SJSA1 (cell line): ENCODE data around the gene TEP1. TPM values are rescaled to one million over a fixed set of nuclear protein-coding genes. Genes with fewer than 3 reads are reported as not detected.

Experiments
- DNase-seq, 2 experiments: peaks; one replicate each; pipeline ENCODE4 v3.0.0-alpha.2; 2015 to 2020; ENCODE audit warnings: low spot score in 2 of 2, low read depth in 1 of 2
- H3K27ac ChIP-seq: fragments of 250-450 bp; sonication (Bioruptor Pico); 2 replicates; pipeline ENCODE4 v1.5.1; 2020; ENCODE audit warnings: mild to moderate bottlenecking, moderate library complexity
- H3K27me3 ChIP-seq: fragments of 250-450 bp; sonication (Bioruptor Pico); replicated peaks from 2 replicates; pipeline ENCODE4 v1.5.1; 2020; ENCODE audit warnings: mild to moderate bottlenecking, moderate library complexity
- H3K36me3 ChIP-seq: fragments of 250-450 bp; sonication (Bioruptor Pico); 2 replicates; pipeline ENCODE4 v1.5.1; 2020; ENCODE audit warnings: mild to moderate bottlenecking
- H3K4me1 ChIP-seq: fragments of 250-450 bp; sonication (Bioruptor Pico); replicated peaks from 2 replicates; pipeline ENCODE4 v1.6.1; 2021; ENCODE audit warnings: mild to moderate bottlenecking
- H3K4me3 ChIP-seq: fragments of 250-450 bp; sonication (Bioruptor Pico); 2 replicates; pipeline ENCODE4 v1.5.1; 2020; ENCODE audit warnings: mild to moderate bottlenecking
- H3K9me3 ChIP-seq: fragments of 250-450 bp; sonication (Bioruptor Pico); replicated peaks from 2 replicates; pipeline ENCODE4 v1.5.1; 2020; ENCODE audit warnings: mild to moderate bottlenecking
- total RNA-seq: library from RNA; depleted of rRNA; stranded (reverse); fragments of >200 nt; shearing (Covaris generic); gene quantifications from 2 replicates; pipeline ENCODE4 v1.2.3, GENCODE V29; 2014

Gene TEP1
- total RNA-seq, 1 experiment from 2014 or later, result 7.9 TPM

DNA sequence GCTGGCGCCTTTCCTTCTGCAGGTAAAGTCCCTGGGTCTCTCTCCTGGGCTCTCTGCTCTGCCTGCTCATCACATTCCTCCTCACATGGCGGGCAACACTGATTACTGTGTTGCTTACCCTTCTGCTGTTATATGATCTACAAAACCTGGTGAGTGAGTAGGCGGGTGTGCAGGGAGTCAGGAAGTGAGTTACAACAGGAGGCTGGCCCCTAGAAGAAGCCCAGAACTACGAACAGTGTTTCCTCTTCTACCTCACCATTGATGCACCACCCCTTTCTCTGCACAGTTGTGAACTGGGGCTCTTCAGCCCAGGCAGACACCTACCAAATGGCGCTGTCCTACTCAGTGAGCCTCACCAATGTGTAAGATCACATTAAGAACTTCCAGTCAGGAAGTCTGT lies 27.6 kb upstream of the TEP1 start:
- no peak for DNase-seq
- Histone ChIP-seq H3K27me3 (no peaks in the 10 kb centered on the region), H3K4me3 (no peak overlapping the region), H3K27ac (no peak overlapping the region), H3K36me3 (peaks cover 6% of the 10 kb centered on the region), H3K9me3 (no peaks in the 10 kb centered on the region), H3K4me1 (no peaks in the 10 kb centered on the region)

DNA sequence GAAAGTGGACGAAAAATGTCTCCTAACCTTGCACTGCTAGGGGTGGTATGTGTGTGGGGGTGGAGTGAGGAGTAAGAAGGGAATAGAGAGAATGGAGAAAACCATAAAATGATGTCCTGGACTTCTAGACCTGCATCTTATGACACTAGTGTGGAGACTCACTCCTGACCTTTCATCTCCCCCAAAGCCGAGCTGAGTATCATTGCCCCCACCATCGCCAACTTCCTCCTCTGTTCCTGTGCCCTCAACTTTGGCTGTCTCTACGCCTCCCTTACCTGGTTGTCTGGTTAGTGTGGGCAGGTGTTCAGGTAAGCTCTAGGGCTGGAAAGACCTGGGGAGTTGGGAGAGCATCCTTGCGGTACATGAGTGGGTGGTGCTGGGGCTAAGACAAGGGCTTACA lies 27.2 kb upstream of the TEP1 start:
- Histone ChIP-seq H3K4me1 (no peaks in the 10 kb centered on the region), H3K4me3 (no peak overlapping the region), H3K27ac (no peak overlapping the region), H3K36me3 (peaks cover 2% of the 10 kb centered on the region), H3K27me3 (no peaks in the 10 kb centered on the region), H3K9me3 (no peaks in the 10 kb centered on the region)
- DNase-seq, result no peak

DNA sequence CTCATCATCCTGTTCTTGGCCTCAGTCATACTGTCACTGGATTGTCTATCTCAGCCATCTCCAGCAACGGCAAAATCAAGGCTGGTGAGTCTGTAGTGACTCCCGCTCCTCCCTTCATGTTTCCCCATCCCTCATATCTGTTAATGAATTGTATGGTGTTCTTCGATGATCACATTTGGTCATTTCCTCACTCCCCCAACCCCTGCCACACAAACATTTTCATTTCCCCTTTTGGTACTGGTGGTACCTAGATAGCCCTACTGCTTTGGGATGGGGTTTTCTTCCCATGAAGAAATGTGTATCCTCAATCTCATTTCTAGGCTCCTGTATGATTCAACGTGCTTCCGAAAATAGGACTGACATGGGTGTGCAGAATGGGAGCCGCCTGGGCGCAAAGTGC lies 25.4 kb upstream of the TEP1 start:
- no peaks in the 10 kb centered on the region for H3K27me3 ChIP-seq
- H3K4me1 ChIP-seq, result no peaks in the 10 kb centered on the region
- H3K36me3 ChIP-seq, result no peaks in the 10 kb centered on the region
- no peak overlapping the region for H3K4me3 ChIP-seq
- H3K27ac ChIP-seq, result no peak overlapping the region
- no peaks in the 10 kb centered on the region for H3K9me3 ChIP-seq
- DNase-seq, result no peak

DNA sequence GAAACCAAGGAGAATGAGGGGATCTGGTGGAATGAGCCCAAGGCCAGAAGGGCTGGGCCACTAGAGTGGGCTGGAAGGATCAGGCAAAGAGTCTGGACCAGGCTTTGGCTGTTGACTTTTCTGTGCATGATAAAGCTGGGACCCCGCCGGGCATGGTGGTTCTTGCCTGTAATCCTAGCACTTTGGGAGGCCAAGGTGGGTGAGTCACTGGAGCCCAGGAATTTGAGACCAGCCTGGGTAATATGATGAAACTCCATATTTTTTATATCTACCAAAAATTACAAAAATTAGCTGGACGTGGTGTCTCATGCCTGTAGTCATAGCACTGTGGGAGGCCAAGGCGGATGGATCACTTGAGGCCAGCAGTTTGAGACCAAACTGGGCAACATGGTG lies 23.1 kb upstream of the TEP1 start:
- Histone ChIP-seq H3K27ac (no peak overlapping the region), H3K4me3 (no peak overlapping the region), H3K9me3 (no peaks in the 10 kb centered on the region), H3K27me3 (no peaks in the 10 kb centered on the region), H3K36me3 (no peaks in the 10 kb centered on the region), H3K4me1 (no peaks in the 10 kb centered on the region)
- no peak for DNase-seq

DNA sequence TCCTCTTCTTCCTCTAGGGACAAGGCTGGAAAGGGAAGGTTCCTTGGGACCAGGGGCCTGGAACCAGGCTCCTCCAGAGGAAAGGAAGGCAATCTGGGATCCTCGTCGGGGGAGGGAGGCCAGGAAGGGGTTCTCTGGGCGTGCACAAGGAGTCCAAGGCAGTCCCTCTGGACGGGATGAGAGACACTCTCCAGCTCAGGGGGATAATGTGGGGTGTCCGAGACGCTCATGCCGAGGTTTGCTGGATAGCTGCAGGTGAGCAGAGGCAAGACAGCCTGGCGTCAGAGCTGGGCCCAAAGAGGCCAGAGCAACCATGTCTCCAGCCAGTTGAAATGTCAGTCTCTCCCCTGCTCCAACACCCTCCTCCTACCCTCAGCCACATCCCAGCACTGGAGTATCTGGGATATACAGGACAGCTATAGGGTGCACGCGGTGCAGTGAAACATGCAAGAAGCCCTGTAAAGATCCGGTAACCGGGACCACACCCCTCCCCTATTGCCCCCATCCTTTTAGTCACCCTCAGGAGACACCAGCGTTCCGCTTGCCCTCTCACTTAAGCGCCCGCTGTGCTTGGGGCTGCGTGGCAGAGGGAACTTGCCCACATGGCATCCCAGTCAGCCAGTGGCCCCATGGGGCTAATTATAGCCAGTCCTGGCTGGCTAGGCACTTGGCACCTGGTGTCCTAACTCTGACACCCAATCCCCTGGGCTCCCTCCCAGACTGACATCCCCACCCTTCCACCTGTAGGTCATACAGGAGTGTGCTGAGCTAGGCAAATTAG lies 22.5 kb upstream of the TEP1 start, which contains the start of gene KLHL33:
Gene KLHL33, minus strand, starts transcription at position 585 of the 781 bp plus-strand sequence. Its CDS starts 355 bp downstream, at position 230.
- H3K4me1 ChIP-seq, result no peaks in the 10 kb centered on the region
- no peak for DNase-seq
- H3K36me3 ChIP-seq, result no peaks in the 10 kb centered on the region
- H3K9me3 ChIP-seq, result no peaks in the 10 kb centered on the region
- no peak within 1 kb of the TSS for H3K4me3 ChIP-seq
- no peaks in the 10 kb centered on the region for H3K27me3 ChIP-seq
- H3K27ac ChIP-seq, result no peak within 1 kb of the TSS

DNA sequence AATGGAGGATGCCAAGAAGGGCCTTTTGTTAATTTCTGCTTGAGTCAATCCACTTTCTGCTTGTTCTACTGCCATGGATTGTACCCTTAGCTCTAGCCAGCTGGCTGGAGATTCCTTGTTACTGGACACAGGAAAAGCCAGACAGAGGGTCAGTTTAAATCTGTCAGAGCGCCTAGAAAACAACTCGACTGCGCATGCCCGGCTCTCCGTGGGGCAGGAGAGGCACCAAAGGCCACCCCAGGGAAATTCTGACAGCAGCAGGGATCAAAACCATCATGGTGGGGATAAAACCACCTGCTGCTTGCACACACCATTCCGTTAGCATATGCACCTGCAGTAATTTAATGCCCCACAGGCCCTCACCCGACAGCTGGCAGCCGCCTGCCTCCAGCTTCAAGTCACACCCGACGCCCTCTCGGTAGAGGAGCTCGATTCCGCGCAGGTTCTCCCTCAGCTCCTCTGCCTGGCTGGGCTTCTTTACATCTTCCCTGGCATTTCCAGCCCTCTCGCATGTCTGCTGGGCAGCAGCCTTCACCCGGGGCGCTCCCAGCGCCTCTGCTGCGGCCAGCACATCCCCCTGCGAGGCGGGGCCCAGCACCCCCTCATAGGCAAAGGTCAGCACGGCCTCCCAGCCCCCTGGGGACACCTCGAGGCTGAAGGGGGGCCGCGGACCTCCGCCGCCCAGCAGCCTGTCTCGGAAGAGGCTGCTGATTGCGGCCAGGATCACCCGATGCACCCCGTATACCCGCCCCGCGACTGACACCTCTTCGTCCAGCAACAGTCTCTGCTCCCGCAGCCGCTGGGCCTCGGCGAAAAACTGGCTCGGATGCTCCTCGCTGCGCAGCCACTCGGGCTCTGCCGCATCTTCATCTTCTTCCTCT lies 21.6 kb upstream of the TEP1 start:
- Histone ChIP-seq H3K4me1 (no peaks in the 10 kb centered on the region), H3K27ac (no peak overlapping the region), H3K4me3 (no peak overlapping the region), H3K36me3 (no peaks in the 10 kb centered on the region), H3K9me3 (no peaks in the 10 kb centered on the region), H3K27me3 (no peaks in the 10 kb centered on the region)
- no peak for DNase-seq

DNA sequence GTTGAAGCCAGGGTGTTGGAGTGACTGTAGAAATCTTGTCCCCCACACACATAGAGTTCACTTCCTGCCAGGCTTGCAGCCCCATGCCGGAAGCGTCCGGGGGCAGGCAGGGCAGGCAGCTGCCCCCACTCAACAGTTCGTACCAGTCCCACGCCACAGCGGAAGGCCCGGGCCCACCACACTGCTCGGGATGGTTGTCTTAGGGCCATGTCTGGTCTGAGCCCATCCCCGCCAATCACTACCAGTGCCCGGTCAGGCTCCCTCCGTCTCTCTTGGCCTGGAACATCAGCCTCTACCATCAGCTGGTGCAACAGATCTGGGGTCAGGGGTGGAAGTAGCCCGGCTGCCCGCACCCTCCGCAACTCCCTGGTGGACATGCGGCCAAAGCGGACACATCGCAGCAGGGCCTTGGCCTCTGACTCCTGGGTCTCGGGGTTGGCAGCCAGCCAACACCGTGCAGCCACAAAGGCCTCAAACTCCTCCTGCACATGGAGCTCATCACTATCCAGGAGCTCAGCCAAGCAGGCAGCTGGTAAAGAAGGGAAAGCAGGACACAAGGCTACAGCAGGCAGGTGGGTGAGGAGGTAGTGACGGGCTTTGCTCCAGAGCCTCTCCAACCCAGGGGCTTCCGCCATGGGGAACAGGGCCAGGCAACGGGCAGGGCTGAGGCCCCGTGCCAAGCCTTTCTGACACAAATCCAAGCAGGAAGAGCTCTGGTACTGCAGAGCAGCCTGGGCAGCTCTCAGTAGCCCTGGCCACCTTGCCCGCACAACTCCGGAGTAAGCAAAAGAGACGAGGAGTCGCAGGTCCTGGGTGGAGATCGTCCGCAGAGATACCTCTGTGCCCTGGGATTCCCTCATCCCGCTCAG lies 16.7 kb upstream of the TEP1 start:
- DNase-seq, result no peak
- Histone ChIP-seq H3K27ac (no peak overlapping the region), H3K4me1 (peaks cover 3% of the 10 kb centered on the region; the same call in 1 of the 2 replicates), H3K27me3 (no peaks in the 10 kb centered on the region), H3K9me3 (no peaks in the 10 kb centered on the region), H3K36me3 (no peaks in the 10 kb centered on the region), H3K4me3 (no peak overlapping the region)

DNA sequence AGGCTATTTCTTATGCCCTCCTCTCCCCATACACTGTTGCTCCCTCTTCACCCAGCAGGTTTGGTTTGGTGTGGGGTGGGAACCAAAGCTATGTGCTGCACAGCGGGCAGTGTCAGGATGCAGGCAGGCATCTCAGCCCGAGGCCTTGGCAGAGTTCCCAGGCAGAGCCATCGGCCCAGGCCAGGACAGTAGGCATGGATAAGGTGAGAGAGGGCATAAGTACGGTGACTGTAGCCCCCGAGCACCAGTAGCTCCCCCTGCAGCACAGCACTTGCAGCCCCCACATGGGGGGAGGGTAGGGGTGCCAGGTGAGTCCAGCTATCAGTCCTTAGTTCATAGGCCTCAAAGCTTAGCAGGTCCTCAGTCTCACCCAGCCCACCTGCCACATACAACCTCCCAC lies 15.5 kb upstream of the TEP1 start:
- no peak for DNase-seq
- H3K27me3 ChIP-seq, result no peaks in the 10 kb centered on the region

DNA sequence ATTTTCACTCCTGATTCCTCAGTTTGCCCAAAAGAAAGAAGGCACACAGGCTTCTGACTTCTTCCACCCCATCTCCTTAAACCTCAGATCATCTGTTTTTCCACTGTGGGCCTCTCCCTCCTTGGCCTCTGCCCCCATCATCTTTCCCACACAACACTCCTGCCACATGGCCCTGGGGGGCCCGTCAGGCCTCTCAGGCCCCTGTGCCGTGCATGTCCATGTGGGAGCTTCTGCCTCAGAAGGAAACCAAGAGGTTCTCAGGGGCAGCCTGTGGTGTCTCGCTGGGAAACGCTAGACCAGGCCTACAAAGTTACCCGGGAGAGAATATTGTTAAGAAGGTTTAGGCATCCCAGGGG lies 14.7 kb upstream of the TEP1 start:
- H3K4me1 ChIP-seq, result peaks cover 3% of the 10 kb centered on the region; the same call in 1 of the 2 replicates
- no peak overlapping the region for H3K4me3 ChIP-seq
- no peaks in the 10 kb centered on the region for H3K9me3 ChIP-seq
- no peaks in the 10 kb centered on the region for H3K27me3 ChIP-seq
- DNase-seq, result no peak
- H3K36me3 ChIP-seq, result no peaks in the 10 kb centered on the region
- no peak overlapping the region for H3K27ac ChIP-seq

More for the DNA sequence above, 15.5 kb upstream of the TEP1 start:
- H3K9me3 ChIP-seq, result no peaks in the 10 kb centered on the region
- no peaks in the 10 kb centered on the region for H3K36me3 ChIP-seq
- no peak overlapping the region for H3K27ac ChIP-seq
- no peak overlapping the region for H3K4me3 ChIP-seq
- H3K4me1 ChIP-seq, result peaks cover 3% of the 10 kb centered on the region; the same call in 1 of the 2 replicates

DNA sequence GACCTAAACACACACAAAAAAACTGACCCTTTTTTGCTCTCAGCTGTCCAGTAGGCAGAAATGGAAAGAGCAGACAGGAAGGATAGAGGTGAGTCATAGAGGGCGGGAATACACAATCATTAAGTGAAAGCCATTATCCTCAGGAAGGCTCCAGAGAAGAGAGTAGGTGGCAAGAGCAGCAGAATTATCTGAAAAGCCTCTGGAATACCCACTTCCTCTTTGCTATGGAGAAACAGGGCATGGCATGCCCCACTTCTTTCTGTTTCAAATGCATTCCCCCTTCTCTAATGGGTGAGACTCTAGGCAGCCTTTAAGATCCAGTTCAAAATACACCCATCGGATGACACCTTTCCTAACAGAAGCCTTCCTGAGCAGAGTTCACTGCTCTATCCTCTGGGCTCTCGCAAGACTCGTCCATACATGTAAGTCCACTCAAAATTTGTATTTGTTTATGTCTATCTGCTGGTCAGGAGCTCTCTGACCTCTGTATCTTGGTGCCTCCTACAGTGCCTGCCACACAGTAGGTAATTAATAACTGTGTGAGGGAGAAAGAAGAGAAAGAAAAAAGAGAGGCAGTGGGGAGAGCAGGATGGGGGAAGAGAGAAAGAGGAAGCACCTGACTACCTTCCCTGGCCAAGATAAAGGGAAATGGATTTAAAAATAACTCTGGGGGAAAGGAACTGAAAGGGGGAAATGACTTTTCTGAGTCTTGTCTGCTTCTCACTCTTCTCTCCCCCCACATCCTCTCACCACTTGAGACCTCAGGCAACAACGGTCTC lies 14.1 kb upstream of the TEP1 start:
- Histone ChIP-seq H3K4me3 (no peak overlapping the region), H3K27me3 (no peaks in the 10 kb centered on the region), H3K27ac (no peak overlapping the region), H3K4me1 (peaks cover 3% of the 10 kb centered on the region; the same call in 1 of the 2 replicates), H3K9me3 (no peaks in the 10 kb centered on the region), H3K36me3 (no peaks in the 10 kb centered on the region)
- peak in 1 of 2 experiments; percentile 31 for DNase-seq

DNA sequence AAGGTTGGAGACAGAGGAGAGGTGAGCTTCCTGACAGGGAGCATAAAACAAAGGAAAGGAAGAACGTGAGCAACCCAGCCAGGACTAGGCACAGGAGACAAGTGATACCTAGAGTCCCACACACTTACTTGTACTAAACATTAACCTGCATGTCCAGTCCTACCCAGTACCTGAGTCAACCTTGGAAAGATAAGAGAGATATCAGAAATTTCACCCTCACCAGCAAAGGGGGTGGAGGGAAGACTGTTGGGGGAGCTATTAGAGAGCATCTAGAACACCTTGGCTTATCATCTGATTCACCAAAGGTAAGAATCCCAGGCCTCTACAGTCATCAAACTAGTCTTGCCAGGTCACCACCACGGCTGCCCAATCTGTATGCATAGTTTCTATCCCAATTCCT lies 11.6 kb upstream of the TEP1 start:
- Histone ChIP-seq H3K9me3 (no peaks in the 10 kb centered on the region), H3K4me1 (peaks cover 3% of the 10 kb centered on the region; the same call in 1 of the 2 replicates), H3K27me3 (no peaks in the 10 kb centered on the region), H3K27ac (no peak overlapping the region), H3K4me3 (no peak overlapping the region), H3K36me3 (no peaks in the 10 kb centered on the region)
- no peak for DNase-seq

DNA sequence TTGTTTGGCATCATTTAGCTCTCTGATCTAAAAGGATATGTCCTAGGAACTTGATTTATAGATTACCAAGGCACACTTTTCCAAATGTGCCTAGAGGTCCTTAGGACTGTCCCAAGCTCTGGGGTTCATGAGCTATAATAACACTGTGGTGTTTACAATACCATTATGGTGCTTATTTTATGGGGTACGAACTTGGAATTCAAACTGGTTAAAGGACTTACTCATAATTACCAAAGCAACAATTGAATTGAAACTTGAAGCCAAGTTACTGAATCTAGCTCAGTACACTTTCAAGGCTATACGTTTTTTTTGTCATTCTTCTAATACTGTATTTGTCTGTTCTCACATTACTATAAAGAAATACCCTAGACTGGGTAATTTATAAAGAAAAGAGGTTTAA lies 9.6 kb upstream of the TEP1 start:
- Histone ChIP-seq H3K27me3 (no peaks in the 10 kb centered on the region), H3K36me3 (no peaks in the 10 kb centered on the region), H3K4me3 (no peak overlapping the region), H3K27ac (no peak overlapping the region), H3K9me3 (no peaks in the 10 kb centered on the region), H3K4me1 (peaks cover 3% of the 10 kb centered on the region; the same call in 1 of the 2 replicates)
- no peak for DNase-seq

DNA sequence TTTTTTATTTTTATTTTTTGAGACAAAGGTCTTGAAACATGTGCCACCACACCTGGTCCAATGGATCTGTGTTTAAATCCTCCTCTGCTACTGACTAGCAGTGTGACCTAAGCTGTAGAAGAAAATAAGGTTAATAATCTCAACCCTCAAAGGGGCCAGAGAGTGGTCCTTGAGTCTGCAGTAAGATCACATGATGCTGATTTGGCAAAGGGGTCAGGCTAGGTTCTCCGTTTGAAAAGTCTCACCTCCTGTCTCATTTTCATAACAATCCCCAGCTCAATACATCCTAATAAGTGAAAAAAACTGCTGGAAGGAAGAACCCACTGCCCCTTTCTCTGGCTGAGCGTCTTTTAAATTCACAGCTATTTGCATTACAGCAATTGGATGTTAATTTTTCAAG lies 8.0 kb upstream of the TEP1 start:
- H3K36me3 ChIP-seq, result no peaks in the 10 kb centered on the region
- DNase-seq, result no peak
- no peaks in the 10 kb centered on the region for H3K9me3 ChIP-seq
- H3K4me3 ChIP-seq, result no peak overlapping the region
- H3K27ac ChIP-seq, result no peak overlapping the region
- H3K27me3 ChIP-seq, result no peaks in the 10 kb centered on the region
- H3K4me1 ChIP-seq, result no peaks in the 10 kb centered on the region
